GM12801 (cell line): ENCODE measurements around the gene VPS37D.

Experiments
- TF ChIP-seq, protein P1 (sequence below): IDR thresholded peaks from one replicate; pipeline ENCODE4 v1.5.1; 2011; ENCODE audit warnings: control low read depth; ENCODE audit not compliant: insufficient read length; ENCODE audit errors: extremely low read depth

The VPS37D gene

DNA sequence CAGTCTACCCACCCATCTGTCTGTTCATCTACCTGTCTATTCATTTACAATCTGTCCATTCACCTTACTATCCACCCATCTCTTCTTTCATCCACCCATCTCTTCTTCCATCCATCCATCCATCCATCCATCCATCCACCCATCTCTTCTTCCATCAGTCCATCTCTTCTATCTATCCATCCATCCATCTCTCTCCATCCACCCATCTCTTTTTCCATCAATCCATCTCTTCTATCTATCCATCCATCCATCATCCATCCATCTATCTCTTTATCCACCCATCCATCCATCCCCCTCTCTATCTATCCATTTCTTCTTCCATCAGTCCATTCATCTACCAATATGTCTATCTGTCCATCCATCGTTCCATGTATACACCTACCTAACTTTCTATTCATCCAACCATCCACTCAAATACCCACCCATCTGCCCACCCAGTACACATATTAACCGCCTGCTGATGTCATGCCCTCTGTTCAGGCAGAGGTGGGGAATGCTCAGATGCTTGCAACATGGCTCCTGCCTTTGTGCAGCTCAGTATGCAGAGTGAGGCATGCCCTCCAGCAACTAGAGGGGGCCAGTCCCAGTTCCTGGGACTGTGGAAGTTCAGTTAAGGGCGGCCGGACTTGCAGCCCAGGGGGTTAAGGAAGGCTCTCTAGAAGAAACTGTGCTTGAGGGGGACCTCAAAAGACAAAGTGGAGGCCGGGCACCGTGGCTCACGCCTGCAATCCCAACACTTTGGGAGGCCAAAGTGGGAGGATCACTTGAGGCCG, 32.0 kb upstream of the VPS37D start:
- TF ChIP-seq, protein P1, sequence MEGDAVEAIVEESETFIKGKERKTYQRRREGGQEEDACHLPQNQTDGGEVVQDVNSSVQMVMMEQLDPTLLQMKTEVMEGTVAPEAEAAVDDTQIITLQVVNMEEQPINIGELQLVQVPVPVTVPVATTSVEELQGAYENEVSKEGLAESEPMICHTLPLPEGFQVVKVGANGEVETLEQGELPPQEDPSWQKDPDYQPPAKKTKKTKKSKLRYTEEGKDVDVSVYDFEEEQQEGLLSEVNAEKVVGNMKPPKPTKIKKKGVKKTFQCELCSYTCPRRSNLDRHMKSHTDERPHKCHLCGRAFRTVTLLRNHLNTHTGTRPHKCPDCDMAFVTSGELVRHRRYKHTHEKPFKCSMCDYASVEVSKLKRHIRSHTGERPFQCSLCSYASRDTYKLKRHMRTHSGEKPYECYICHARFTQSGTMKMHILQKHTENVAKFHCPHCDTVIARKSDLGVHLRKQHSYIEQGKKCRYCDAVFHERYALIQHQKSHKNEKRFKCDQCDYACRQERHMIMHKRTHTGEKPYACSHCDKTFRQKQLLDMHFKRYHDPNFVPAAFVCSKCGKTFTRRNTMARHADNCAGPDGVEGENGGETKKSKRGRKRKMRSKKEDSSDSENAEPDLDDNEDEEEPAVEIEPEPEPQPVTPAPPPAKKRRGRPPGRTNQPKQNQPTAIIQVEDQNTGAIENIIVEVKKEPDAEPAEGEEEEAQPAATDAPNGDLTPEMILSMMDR = no peak

DNA sequence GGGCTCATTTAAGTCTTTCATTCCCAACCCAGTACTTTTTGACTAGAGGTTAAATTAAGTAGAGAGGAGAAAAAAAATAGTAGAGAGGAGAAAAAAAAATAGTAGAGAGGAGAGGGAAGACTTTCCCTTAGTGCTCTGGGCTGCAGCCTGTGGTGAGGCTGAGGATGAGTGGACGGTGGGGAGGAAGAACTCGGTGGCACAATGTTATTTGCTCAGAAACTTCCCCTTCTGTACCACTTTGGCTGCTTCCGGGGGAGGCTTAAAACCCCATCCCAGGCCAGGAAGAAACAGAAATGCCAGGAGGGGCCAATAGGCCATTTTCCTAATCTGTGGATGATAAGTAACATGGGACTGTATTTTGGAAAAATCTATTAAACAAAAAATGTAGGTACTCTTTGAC, 28.7 kb upstream of the VPS37D start:
- TF ChIP-seq, protein P1 = no peak

DNA sequence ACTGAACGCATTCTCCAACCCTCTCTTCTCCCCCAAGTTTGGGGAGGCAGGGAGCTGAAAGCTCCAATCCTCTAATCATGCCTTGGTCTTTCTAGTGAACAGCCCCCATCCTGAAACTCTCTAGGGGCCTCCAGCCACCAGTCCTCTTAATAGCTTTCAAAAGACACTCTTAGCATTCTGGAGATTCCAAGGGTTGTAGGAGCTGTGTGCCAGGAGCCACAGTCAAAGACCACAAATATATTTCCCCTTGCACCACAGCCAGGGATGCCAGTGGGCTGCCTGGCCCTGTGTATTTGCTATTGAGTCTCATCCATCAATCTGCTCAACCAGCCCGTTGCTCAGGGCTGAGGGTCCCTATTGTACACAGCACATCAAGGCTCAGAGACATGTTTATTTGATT, 24.8 kb upstream of the VPS37D start:
- TF ChIP-seq, protein P1 = no peak

DNA sequence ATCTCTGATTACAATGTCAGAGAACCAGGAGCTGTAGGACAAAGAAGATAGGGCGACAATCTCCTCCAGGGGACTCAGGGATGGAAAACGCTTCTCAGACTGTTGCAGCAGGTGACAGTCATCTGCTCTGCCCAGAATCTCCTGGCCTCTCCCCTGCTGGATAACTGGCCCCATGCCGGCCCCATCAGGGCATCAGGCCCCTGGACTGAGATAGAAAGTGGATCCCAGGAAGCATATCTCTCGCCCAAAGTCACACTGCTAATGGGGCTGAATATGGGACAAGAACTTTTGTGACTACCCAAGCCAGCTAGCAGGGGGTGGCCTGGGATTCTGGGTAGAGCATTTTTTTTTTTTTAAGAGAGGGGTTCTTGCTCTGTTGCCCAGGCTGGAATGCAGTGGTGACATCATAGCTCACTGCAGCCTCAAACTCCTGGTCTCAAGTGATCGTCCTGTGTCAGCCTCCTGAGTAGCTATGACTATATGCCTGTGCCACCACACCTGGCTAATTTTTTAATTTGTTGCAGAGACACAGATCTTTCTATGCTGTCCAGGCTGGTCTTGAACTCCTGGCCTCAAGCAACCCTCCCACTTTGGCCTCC, 22.8 kb upstream of the VPS37D start:
- TF ChIP-seq, protein P1 = no peak

DNA sequence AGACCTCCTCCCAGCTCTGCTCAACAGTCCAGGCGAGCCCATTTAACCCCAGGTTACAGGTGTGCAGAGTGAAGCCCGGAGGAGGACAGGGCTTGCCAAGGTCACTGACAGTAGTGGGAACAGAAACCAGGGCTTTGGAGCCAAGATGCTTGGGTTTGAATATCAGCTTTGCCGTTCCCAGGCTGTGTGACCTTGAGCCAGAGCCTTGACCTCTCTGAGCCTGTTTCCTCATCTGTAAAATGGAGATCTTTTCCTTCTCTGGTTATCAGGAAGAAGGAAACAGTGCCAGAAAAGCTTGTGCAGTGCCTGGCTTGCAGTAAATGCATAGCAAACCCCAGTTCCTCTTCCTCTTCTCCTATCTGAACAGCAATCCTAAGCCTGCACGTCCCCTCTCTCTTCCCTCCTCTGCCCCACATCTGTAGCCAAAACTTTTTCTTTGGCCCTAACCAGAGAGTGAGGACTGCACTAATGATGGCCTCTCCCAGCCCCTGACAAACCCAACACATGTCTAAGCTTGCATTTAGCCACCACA, 21.9 kb upstream of the VPS37D start:
- TF ChIP-seq, protein P1 = no peak

DNA sequence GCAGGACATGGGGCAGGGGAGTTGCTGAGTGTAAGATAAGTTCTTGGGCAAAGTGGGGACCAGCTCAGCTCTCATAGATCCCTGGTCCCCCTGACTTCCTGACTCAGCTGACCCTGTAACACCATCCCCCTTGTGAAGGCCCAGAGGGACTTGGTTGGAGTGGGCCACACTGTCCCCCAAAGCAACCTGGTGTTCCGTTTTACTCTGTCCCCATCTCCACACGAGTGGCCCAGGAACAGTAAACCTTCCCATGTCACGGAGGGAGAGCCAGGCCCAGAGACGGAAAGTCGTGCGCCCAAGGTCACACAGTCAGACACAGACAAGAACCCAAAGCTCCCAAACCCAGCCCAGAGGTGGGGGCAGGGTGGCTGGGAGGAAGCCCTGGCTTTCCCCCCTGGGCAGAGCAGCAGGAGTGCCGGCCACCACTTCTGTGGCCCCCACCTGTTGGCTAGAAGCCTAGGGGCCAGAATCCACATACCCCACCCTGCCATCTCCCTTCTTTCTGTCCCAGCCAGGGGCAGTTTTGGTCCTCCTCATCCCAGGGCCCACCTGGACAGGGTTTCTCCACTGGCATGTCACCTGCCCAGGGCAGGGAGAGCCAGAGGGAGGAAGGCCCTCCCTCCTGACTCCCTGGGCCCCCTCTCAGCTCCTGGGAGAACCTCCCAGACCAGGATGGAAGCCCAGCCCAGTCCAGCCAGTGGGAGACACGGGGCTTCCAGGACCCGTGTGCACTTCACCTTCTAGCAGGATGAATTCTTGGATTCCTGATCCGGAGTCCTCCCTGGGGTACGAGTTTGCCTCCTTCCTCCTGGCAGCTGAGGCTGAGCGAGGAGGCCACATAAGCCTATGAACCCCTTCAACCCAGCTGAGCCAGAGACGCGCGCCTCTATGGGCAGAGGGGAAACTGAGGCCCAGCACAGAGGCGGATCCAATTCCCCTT, 20.6 kb upstream of the VPS37D start:
- TF ChIP-seq, protein P1 = no peak
